ENCODE results near the gene RTN4R.

DNA sequence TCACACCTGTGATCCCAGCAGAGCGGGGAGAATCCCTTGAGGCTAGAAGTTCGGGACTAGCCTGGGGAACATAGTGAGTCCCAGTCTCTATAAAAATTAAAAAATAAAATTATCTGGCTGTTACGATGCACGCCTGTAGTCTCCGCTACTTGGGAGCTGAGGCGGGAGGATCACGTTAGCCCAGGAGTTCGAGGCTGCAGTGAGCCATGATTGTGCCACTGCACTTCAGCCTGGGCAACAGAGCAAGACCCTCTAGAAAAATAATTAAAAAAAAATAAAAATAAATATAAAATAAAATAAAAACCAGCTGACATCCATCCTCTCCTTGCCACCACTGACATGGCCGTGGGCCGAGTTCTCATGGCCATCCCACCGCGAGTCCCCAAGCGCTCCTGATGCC is 7.7 kb upstream of the RTN4R start:
- TF ChIP-seq EZH2 (IDR thresholded peaks at IDR 0.05; ENCODE audit: insufficient read depth, low read length) = no peak
- TF ChIP-seq, protein P1, sequence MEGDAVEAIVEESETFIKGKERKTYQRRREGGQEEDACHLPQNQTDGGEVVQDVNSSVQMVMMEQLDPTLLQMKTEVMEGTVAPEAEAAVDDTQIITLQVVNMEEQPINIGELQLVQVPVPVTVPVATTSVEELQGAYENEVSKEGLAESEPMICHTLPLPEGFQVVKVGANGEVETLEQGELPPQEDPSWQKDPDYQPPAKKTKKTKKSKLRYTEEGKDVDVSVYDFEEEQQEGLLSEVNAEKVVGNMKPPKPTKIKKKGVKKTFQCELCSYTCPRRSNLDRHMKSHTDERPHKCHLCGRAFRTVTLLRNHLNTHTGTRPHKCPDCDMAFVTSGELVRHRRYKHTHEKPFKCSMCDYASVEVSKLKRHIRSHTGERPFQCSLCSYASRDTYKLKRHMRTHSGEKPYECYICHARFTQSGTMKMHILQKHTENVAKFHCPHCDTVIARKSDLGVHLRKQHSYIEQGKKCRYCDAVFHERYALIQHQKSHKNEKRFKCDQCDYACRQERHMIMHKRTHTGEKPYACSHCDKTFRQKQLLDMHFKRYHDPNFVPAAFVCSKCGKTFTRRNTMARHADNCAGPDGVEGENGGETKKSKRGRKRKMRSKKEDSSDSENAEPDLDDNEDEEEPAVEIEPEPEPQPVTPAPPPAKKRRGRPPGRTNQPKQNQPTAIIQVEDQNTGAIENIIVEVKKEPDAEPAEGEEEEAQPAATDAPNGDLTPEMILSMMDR (IDR thresholded peaks at IDR 0.05; ENCODE audit: insufficient read depth, low read depth, low read length) = no peak
